PC-9 (cell line): ENCODE data around the gene CLEC16A. TPM values are rescaled to one million over a fixed set of nuclear protein-coding genes. Genes with fewer than 3 reads are reported as not detected.
A peak's percentile ranks its signal among the peaks of the same experiment; 100 is the strongest.

Experiments used
- BruUV-seq: library from RNA; stranded (reverse); fragments of 400-500 nt; replicated peaks from 2 replicates; lab custom pipeline; 2021; lab: Mats Ljungman, UMichigan
- CTCF ChIA-PET: fragments of 300-600 bp; sonication (Branson Sonifier 250); formaldehyde crosslinking; loops from one replicate; lab custom pipeline; 2022; ENCODE audit warnings: antibody characterized with exemption; lab: Charles Lee
- POLR2A ChIA-PET: fragments of 300-600 bp; sonication (Branson Sonifier 250); formaldehyde crosslinking; loops from one replicate; lab custom pipeline; 2022; ENCODE audit warnings: antibody characterized with exemption; ENCODE audit not compliant: unreplicated experiment; lab: Charles Lee
- DNase-seq, 2 experiments: peaks; one replicate each; pipeline versions ENCODE4 v3.0.0 to v3.0.0-alpha.2; 2015 to 2022; ENCODE audit warnings: mixed read lengths in 1 of 2
- H2AFZ ChIP-seq: fragments of 200-600 bp; sonication (generic); 2 replicates; pipeline ENCODE4 v1.8.1; 2017; ENCODE audit warnings: antibody characterized with exemption
- H3F3A ChIP-seq: fragments of 200-600 bp; sonication (generic); 2 replicates; pipeline ENCODE4 v1.8.1; 2017; ENCODE audit warnings: antibody characterized with exemption, mild to moderate bottlenecking, low read depth; ENCODE audit not compliant: insufficient read depth
- H3K27ac ChIP-seq: fragments of 200-600 bp; sonication (generic); 2 replicates; pipeline ENCODE4 v1.6.1; 2016; ENCODE audit warnings: mixed run types
- H3K27me3 ChIP-seq: fragments of 200-600 bp; sonication (generic); 2 replicates; pipeline ENCODE4 v1.6.1; 2016; ENCODE audit warnings: low read depth, mixed run types; ENCODE audit not compliant: insufficient read depth
- H3K36me3 ChIP-seq: fragments of 200-600 bp; sonication (generic); 2 replicates; pipeline ENCODE4 v1.6.1; 2016; ENCODE audit warnings: low read depth, mixed run types
- H3K4me1 ChIP-seq: fragments of 200-600 bp; sonication (generic); replicated peaks from 2 replicates; pipeline ENCODE4 v1.6.1; 2016; ENCODE audit warnings: mixed run types; ENCODE audit not compliant: insufficient read depth
- H3K4me2 ChIP-seq: fragments of 200-600 bp; sonication (generic); 2 replicates; pipeline ENCODE4 v1.6.1; 2017; ENCODE audit warnings: mixed run types
- H3K4me3 ChIP-seq: fragments of 200-600 bp; sonication (generic); 2 replicates; pipeline ENCODE4 v1.6.1; 2016; ENCODE audit warnings: mixed run types
- H3K79me2 ChIP-seq: fragments of 200-600 bp; sonication (generic); 2 replicates; pipeline ENCODE4 v1.6.1; 2017; ENCODE audit warnings: low read depth, mixed run types
- H3K9me2 ChIP-seq: fragments of 200-600 bp; sonication (generic); 2 replicates; pipeline ENCODE4 v1.8.1; 2017; ENCODE audit warnings: mild to moderate bottlenecking; ENCODE audit not compliant: insufficient read depth
- H3K9me3 ChIP-seq: fragments of 200-600 bp; sonication (generic); 2 replicates; pipeline ENCODE4 v1.8.1; 2016; ENCODE audit warnings: low read depth; ENCODE audit not compliant: insufficient read depth
- H4K20me1 ChIP-seq: fragments of 200-600 bp; sonication (generic); 2 replicates; pipeline ENCODE4 v1.8.1; 2017; ENCODE audit not compliant: insufficient read depth
- EZH2 ChIP-seq: fragments of 200-600 bp; sonication (generic); IDR thresholded peaks from 2 replicates; pipeline ENCODE4 v1.8.0; 2017; ENCODE audit warnings: antibody characterized with exemption, low read depth
- intact Hi-C: fragments of 100-400 bp; cut with micrococcal nuclease; formaldehyde crosslinking; loops from one replicate; pipeline ENCODE4 v1.10.0; 2022; ENCODE audit not compliant: unreplicated experiment
- total RNA-seq: library from RNA; stranded (reverse); gene quantifications from 2 replicates; pipeline ENCODE4 v1.2.3, GENCODE V29; 2021
- TF ChIP-seq, protein P1 (sequence below): fragments of 200-600 bp; sonication (generic); conservative IDR thresholded peaks from 2 replicates; pipeline ENCODE4 v1.6.1; 2017; ENCODE audit warnings: mixed run types, antibody characterized with exemption, mild to moderate bottlenecking, moderate library complexity

Gene CLEC16A
- total RNA-seq, 1 experiment from 2014 or later, result 34.9 TPM

DNA sequence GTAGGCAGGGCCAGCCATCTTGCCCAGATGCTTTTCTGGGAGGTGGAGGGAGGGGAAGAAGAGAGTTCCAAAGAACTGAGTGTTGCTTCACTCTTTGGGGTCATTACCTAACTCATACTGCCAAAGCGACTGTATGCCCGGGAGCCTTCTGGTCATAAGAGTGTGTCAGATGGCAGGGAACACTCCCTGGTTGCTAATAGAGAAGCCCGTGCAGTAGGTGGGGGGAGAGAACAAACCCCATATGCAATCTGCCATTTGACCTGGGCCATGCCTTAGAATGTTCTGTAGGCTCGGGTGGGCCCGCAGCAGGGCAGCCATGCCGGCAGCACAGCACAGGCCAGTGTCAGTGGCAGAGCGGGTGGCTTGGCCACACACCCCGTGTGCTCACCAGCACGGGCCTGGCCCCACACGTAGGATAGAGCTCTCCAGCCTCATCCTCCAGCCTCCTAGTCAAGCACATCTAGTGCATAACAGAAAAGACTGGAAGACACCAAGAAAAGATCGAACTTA, 191.2 kb downstream of the CLEC16A start:
- no TSS peak for BruUV-seq
- DNase-seq, result peak; percentile 11 to 79
- no peaks in the 10 kb centered on the region for H3K9me2 ChIP-seq
- H3K36me3 ChIP-seq, result no peaks in the 10 kb centered on the region
- H3K79me2 ChIP-seq, result no peaks in the 10 kb centered on the region
- H3K4me2 ChIP-seq, result peak overlapping the region; percentile 51
- no peak for TF ChIP-seq EZH2
- TF ChIP-seq, protein P1, sequence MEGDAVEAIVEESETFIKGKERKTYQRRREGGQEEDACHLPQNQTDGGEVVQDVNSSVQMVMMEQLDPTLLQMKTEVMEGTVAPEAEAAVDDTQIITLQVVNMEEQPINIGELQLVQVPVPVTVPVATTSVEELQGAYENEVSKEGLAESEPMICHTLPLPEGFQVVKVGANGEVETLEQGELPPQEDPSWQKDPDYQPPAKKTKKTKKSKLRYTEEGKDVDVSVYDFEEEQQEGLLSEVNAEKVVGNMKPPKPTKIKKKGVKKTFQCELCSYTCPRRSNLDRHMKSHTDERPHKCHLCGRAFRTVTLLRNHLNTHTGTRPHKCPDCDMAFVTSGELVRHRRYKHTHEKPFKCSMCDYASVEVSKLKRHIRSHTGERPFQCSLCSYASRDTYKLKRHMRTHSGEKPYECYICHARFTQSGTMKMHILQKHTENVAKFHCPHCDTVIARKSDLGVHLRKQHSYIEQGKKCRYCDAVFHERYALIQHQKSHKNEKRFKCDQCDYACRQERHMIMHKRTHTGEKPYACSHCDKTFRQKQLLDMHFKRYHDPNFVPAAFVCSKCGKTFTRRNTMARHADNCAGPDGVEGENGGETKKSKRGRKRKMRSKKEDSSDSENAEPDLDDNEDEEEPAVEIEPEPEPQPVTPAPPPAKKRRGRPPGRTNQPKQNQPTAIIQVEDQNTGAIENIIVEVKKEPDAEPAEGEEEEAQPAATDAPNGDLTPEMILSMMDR, result no peak
- peaks cover 64% of the 10 kb centered on the region for H3K4me1 ChIP-seq
- H3K4me3 ChIP-seq, result no peak overlapping the region
- CTCF ChIA-PET, result no interaction called here
- no peaks in the 10 kb centered on the region for H3K27me3 ChIP-seq
- no peak overlapping the region for H3K27ac ChIP-seq
- peaks cover 35% of the 10 kb centered on the region for H3F3A ChIP-seq
- intact Hi-C loops, result no loop called here
- POLR2A ChIA-PET, result no interaction called here
- H2AFZ ChIP-seq, result no peak overlapping the region
- no peaks in the 10 kb centered on the region for H4K20me1 ChIP-seq
- no peaks in the 10 kb centered on the region for H3K9me3 ChIP-seq

DNA sequence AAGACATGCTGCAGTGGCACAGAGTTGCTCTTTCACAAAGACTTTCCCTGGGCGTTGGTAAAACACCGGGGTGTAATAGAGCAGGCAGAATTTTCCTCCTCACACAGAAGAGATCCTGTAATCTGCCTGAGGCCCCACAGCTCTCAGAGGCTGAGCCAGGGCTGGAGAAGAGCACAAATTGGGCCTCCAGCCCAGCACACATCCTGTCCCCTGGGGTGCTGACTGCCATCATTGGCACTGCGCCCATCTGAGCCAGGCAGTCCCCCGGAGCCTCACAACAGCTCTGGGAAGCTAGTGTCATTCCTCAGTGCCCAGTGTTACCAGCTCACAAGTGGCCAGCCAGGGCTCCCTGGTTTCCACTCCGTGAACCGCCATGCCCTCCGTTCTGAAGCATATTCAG, 192.2 kb downstream of the CLEC16A start:
- ChIA-PET POLR2A (no interaction called here), CTCF (interaction anchor here (0.6 kb wide), 2 partner anchors 119 to 945 kb away, joined by 3 to 4 read pairs; no protein-coding TSS in a partner anchor)
- Histone ChIP-seq H3K4me3 (no peak overlapping the region), H3K4me2 (peak overlapping the region; percentile 51), H3K79me2 (no peaks in the 10 kb centered on the region), H3K4me1 (peaks cover 64% of the 10 kb centered on the region), H3K9me3 (no peaks in the 10 kb centered on the region), H3K27me3 (no peaks in the 10 kb centered on the region), H3F3A (peaks cover 35% of the 10 kb centered on the region), H4K20me1 (no peaks in the 10 kb centered on the region), H2AFZ (no peak overlapping the region), H3K9me2 (no peaks in the 10 kb centered on the region), H3K36me3 (no peaks in the 10 kb centered on the region), H3K27ac (no peak overlapping the region)
- no TSS peak for BruUV-seq
- DNase-seq, result peak; percentile 56 to 59
- intact Hi-C loops, result no loop called here
- TF ChIP-seq, protein P1, result no peak
- no peak for TF ChIP-seq EZH2

DNA sequence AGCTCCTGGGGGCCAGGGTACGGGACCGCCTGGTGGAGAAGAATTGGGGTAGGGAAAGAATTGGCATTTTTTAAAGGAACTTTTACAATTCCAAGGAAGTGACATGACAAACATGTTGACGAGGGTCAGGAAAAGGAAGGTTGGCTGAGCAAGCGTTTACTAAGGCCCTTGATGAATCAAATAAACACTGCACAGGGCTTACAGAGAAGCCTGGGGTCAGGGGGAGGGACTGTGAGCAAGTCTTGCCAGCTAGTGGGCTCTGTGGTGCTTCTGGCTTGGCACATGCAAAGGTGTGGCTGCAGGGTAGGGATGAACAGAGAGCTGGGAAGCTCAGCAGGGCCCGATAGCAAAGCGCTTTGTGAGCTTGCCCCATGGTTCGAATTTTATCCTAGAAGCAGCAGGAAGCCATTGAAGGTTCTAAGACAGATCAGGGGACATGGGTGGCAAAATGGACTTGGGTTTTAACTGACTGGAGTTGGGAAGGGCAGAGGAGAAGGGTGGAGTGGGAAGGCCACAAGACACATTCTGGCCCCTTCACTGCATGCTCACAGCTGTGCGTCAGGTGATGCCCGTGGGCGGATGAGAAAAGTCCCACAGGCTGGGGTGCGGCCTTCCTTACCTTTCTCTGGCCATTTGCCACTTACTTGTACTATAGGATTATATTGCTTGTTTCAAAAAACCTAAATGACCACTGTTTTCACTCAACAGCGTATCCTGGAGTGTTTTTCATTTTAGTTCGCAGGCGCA, 193.8 kb downstream of the CLEC16A start:
- peak overlapping the region; percentile 13; the same call in 1 of the 2 replicates for H3K4me2 ChIP-seq
- H3K4me3 ChIP-seq, result no peak overlapping the region
- H3K9me3 ChIP-seq, result no peaks in the 10 kb centered on the region
- no peak overlapping the region for H3K27ac ChIP-seq
- no peaks in the 10 kb centered on the region for H3K36me3 ChIP-seq
- ChIA-PET CTCF (interaction anchor here (0.6 kb wide), 1 partner anchor 110 kb away, joined by 3 read pairs; no protein-coding TSS in a partner anchor), POLR2A (no interaction called here)
- intact Hi-C loops, result no loop called here
- TF ChIP-seq EZH2, result no peak
- TF ChIP-seq, protein P1, result no peak
- no peak overlapping the region for H2AFZ ChIP-seq
- H3K27me3 ChIP-seq, result no peaks in the 10 kb centered on the region
- no TSS peak for BruUV-seq
- no peak for DNase-seq
- H3K79me2 ChIP-seq, result no peaks in the 10 kb centered on the region
- H3K4me1 ChIP-seq, result peaks cover 57% of the 10 kb centered on the region
- H3F3A ChIP-seq, result peaks cover 26% of the 10 kb centered on the region
- no peaks in the 10 kb centered on the region for H3K9me2 ChIP-seq
- no peaks in the 10 kb centered on the region for H4K20me1 ChIP-seq
